AG09319 (cell line): ENCODE measurements around the gene IL36RN.

Source experiments
- DNase-seq: peaks from one replicate; pipeline ENCODE4 v3.0.0-alpha.2; 2010; ENCODE audit warnings: low read depth; ENCODE audit errors: extremely low read depth
- TF ChIP-seq, protein P1 (sequence below): IDR thresholded peaks from 2 replicates; pipeline ENCODE4 v1.5.1; 2011; ENCODE audit warnings: low read depth, mild to moderate bottlenecking, inconsistent platforms, low read length, moderate library complexity

The IL36RN gene

GRCh38 chr2:113112871-113113270 lies 53.9 kb downstream of the IL36RN start:
- TF ChIP-seq, protein P1, sequence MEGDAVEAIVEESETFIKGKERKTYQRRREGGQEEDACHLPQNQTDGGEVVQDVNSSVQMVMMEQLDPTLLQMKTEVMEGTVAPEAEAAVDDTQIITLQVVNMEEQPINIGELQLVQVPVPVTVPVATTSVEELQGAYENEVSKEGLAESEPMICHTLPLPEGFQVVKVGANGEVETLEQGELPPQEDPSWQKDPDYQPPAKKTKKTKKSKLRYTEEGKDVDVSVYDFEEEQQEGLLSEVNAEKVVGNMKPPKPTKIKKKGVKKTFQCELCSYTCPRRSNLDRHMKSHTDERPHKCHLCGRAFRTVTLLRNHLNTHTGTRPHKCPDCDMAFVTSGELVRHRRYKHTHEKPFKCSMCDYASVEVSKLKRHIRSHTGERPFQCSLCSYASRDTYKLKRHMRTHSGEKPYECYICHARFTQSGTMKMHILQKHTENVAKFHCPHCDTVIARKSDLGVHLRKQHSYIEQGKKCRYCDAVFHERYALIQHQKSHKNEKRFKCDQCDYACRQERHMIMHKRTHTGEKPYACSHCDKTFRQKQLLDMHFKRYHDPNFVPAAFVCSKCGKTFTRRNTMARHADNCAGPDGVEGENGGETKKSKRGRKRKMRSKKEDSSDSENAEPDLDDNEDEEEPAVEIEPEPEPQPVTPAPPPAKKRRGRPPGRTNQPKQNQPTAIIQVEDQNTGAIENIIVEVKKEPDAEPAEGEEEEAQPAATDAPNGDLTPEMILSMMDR: no peak
- no peak for DNase-seq

GRCh38 chr2:113113807-113114206 lies 54.8 kb downstream of the IL36RN start:
- DNase-seq: no peak

More at GRCh38 chr2:113113807-113114206, 54.8 kb downstream of the IL36RN start:
- TF ChIP-seq, protein P1: no peak
